HepG2 (cell line): Measurements from ENCODE around the gene ACP5. TPM values are rescaled to one million over a fixed set of nuclear protein-coding genes. Genes with fewer than 3 reads are reported as not detected.

Experiments
- ATRX ChIP-seq: sonication (generic); formaldehyde crosslinking; IDR thresholded peaks from 2 replicates; pipeline ENCODE4 v1.4.0; 2020; ENCODE audit warnings: missing genetic modification reagents, borderline replicate concordance
- FOSL2 ChIP-seq: sonication (generic); formaldehyde crosslinking; IDR thresholded peaks from 2 replicates; pipeline ENCODE4 v1.4.0; 2020; ENCODE audit warnings: missing genetic modification reagents
- NFATC3 ChIP-seq: sonication (generic); formaldehyde crosslinking; IDR thresholded peaks from 2 replicates; pipeline ENCODE4 v1.5.1; 2020; ENCODE audit warnings: mild to moderate bottlenecking, missing genetic modification reagents
- SALL1 ChIP-seq: sonication (generic); formaldehyde crosslinking; IDR thresholded peaks from 2 replicates; pipeline ENCODE4 v1.8.0; 2022; ENCODE audit warnings: mild to moderate bottlenecking, missing genetic modification reagents
- SMC3 ChIP-seq: IDR thresholded peaks from 2 replicates; pipeline ENCODE4 v1.6.1; 2011; ENCODE audit warnings: low read length, improper control_type of control experiment
- SP4 ChIP-seq: sonication (generic); formaldehyde crosslinking; IDR thresholded peaks from 2 replicates; pipeline ENCODE4 v1.8.1; 2023; ENCODE audit warnings: mild to moderate bottlenecking, missing genetic modification reagents
- TAF15 ChIP-seq: fragments of 200-400 bp; formaldehyde crosslinking; IDR thresholded peaks from one replicate; pipeline ENCODE4 v1.6.1; 2018; ENCODE audit warnings: mild to moderate bottlenecking, low read depth, low read length; ENCODE audit not compliant: poor library complexity, severe bottlenecking
- ZNF33A ChIP-seq: sonication (generic); formaldehyde crosslinking; IDR thresholded peaks from 2 replicates; pipeline ENCODE4 v1.5.1; 2020; ENCODE audit warnings: missing genetic modification reagents, mild to moderate bottlenecking, moderate library complexity, borderline replicate concordance
- ZNF354B ChIP-seq: sonication (generic); formaldehyde crosslinking; IDR thresholded peaks from 2 replicates; pipeline ENCODE4 v1.8.0; 2022; ENCODE audit warnings: mild to moderate bottlenecking, missing genetic modification reagents
- ZNF407 ChIP-seq: sonication (generic); formaldehyde crosslinking; IDR thresholded peaks from one replicate; pipeline ENCODE4 v1.5.1; 2020; ENCODE audit warnings: mild to moderate bottlenecking, missing genetic modification reagents; ENCODE audit errors: not compliant biosample characterization
- ZNF512 ChIP-seq: sonication (generic); formaldehyde crosslinking; IDR thresholded peaks from 2 replicates; pipeline ENCODE4 v1.4.0; 2020; ENCODE audit warnings: mild to moderate bottlenecking, missing genetic modification reagents
- ZNF574 ChIP-seq: sonication (generic); formaldehyde crosslinking; IDR thresholded peaks from 2 replicates; pipeline ENCODE4 v1.4.0; 2020; ENCODE audit warnings: missing genetic modification reagents
- polyA plus RNA-seq, 8 experiments: library from polyadenylated mRNA; depleted of rRNA in 3 of 8; stranded (reverse) in 7 of 8; unstranded in 1 of 8; fragments of >200 nt; fragmentation: Illumina TruSeq in 4 of 8; extraction: Trizol in 4 of 8; gene quantifications; 2 replicates each; pipeline versions ENCODE4 v1.2.1 to v1.2.3, GENCODE V29; 2011 to 2016; ENCODE audit warnings: low read depth in 4 of 8, missing spikeins in 1 of 8, mixed read lengths in 1 of 8; ENCODE audit not compliant: insufficient read depth in 1 of 8
- total RNA-seq, 5 experiments: library from RNA; depleted of rRNA; stranded (reverse); fragments of >200 nt; fragmentation: Illumina TruSeq; extraction: Trizol; gene quantifications; 2 replicates each; pipeline ENCODE4 v1.2.3, GENCODE V29; 2016; ENCODE audit warnings: low read depth in 1 of 5
- TF ChIP-seq, protein P1 (sequence below): sonication (generic); formaldehyde crosslinking; IDR thresholded peaks from 2 replicates; pipeline ENCODE4 v1.5.1; 2020; ENCODE audit warnings: mild to moderate bottlenecking, missing genetic modification reagents, moderate library complexity
- TF ChIP-seq, protein P2 (sequence below): IDR thresholded peaks from 2 replicates; pipeline ENCODE4 v1.6.1; 2012; ENCODE audit warnings: inconsistent platforms

ACP5 gene
- total and polyA plus RNA-seq, 2 of the 13 experiments (the other 11 are each of a cell fraction or from before 2014, with no cell fraction given), result 1.3 to 6.7 TPM

DNA sequence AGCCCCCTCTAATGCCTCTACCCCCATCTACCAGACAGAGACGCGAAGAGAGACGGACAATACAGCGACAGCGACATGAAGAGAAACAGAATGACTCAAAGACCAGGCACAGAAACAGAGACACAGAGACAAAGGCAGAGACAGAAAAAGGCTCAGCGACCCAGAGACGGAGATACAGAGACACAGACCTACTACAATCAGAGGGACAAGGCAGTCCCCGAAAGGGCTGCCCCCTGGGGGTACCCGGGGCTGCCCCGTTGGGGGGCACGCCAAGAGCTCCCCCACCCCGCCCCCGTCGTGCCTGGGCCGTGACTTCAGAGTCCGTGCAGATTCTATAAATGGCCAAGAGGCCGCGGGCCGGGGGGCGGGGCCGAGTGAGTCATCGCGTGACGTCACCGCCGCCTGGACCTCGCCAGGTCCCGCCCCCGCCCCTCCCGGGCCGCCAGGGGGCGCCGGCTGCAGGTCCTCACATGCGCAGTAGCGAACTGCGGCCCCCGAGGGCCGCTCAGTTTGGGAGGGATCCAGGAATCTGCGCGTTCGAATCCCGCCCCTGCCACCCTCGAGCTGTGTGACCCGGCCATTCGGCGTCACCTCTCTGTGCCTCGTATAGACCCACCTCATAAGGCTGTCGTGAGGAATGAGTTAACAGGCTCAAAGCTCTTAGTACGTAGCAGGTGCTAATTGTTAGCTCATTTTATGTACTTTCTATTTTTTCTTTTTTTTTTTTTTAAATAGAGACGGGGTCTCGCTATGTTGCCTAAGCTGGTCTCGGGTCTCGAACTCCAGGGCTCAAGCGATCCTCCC lies 41.5 kb downstream of the ACP5 start (continued):
- TF ChIP-seq ZNF512 (CRISPR knock-in tag) (no peak), TAF15 (peak; percentile 54), SMC3 (no peak; the same call in 1 of the 2 replicates), ZNF574 (CRISPR knock-in tag) (0 out of 2 replicates have a peak, but pooled peaks have one; percentile 23), NFATC3 (CRISPR knock-in tag) (no peak), ZNF354B (CRISPR knock-in tag) (no peak), ATRX (no peak), ZNF407 (no peak), SP4 (peak; percentile 87), ZNF33A (CRISPR knock-in tag) (no peak), SALL1 (peak; percentile 41), FOSL2 (peak; percentile 96)
- TF ChIP-seq, protein P1, sequence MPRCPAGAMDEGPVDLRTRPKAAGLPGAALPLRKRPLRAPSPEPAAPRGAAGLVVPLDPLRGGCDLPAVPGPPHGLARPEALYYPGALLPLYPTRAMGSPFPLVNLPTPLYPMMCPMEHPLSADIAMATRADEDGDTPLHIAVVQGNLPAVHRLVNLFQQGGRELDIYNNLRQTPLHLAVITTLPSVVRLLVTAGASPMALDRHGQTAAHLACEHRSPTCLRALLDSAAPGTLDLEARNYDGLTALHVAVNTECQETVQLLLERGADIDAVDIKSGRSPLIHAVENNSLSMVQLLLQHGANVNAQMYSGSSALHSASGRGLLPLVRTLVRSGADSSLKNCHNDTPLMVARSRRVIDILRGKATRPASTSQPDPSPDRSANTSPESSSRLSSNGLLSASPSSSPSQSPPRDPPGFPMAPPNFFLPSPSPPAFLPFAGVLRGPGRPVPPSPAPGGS (CRISPR knock-in tag), result no peak
- TF ChIP-seq, protein P2, sequence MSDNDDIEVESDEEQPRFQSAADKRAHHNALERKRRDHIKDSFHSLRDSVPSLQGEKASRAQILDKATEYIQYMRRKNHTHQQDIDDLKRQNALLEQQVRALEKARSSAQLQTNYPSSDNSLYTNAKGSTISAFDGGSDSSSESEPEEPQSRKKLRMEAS, result peak; percentile 13; the same call in 1 of the 2 replicates
